Mucosa of descending colon (tissue), 3 donors: ENCODE results near the gene COA3. TPM values are rescaled to one million over a fixed set of nuclear protein-coding genes. Genes with fewer than 3 reads are reported as not detected.

Experiments used
- ATAC-seq: fragments of 200-7000 bp; cut with Tn5 transposase; one replicate; pipeline ENCODE4 v1.9.1; 2020; ENCODE audit warnings: mild to moderate bottlenecking, moderate library complexity
- DNase-seq, 3 donors: peaks; one replicate each; pipeline ENCODE4 v3.0.0-alpha.2; 2020
- H3K36me3 ChIP-seq: fragments of 200-600 bp; one replicate; pipeline ENCODE4 v1.8.0; 2021; ENCODE audit warnings: low read depth, mild to moderate bottlenecking
- H3K4me1 ChIP-seq: fragments of 200-600 bp; one replicate; pipeline ENCODE4 v1.8.0; 2021; ENCODE audit warnings: low read depth, mild to moderate bottlenecking
- H3K4me3 ChIP-seq: fragments of 200-600 bp; one replicate; pipeline ENCODE4 v1.8.0; 2021; ENCODE audit warnings: mild to moderate bottlenecking
- H3K9me3 ChIP-seq: fragments of 200-600 bp; one replicate; pipeline ENCODE4 v1.8.0; 2021; ENCODE audit warnings: mild to moderate bottlenecking
- CTCF ChIP-seq: fragments of 200-600 bp; IDR thresholded peaks from one replicate; pipeline ENCODE4 v1.8.0; 2022; ENCODE audit warnings: antibody characterized with exemption, mild to moderate bottlenecking
- intact Hi-C, 2 donors: fragments of 100-400 bp; cut with DNase I in 1 of 2; cut with micrococcal nuclease in 1 of 2; formaldehyde crosslinking; loops; one replicate each; pipeline versions ENCODE4 v1.11.0 to v1.11.1; 2022; cut with DNase I, micrococcal nuclease
- total RNA-seq, 3 donors: library from RNA; stranded (reverse); fragmentation: NEBNext Ultra II Directional in 2 of 3; extraction: Animal tissue kit (Norgen Biotek cat#: 25700) in 2 of 3; gene quantifications; one replicate each; pipeline versions ENCODE4 v1.2.1 to v1.2.4, GENCODE V29; 2021 to 2023
- donor health status: DM: no; HTN: no; CAD: no; lungs with moderate emphysema.
- donor health status: DM: no; HTN: no; CAD: no.
- donor health status: DM: no; HTN: yes; CAD: no.

COA3 gene
- total RNA-seq, 3 donors from 2014 or later: 92.7 to 151 (median 148) TPM

- no peak overlapping the region for H3K4me3 ChIP-seq
- ATAC-seq (no peak), DNase-seq (no peak)
- intact Hi-C loops: loop anchor here (5.0 kb wide), 1 partner anchor 92 kb away; no protein-coding TSS in a partner anchor
- H3K36me3 ChIP-seq: peaks cover 6% of the 10 kb centered on the region
- TF ChIP-seq CTCF: no peak
- no peaks in the 10 kb centered on the region for H3K9me3 ChIP-seq
- H3K4me1 ChIP-seq: no peaks in the 10 kb centered on the region
These were observed 46.5 kb upstream of the COA3 start for GRCh38 chr17:42844761-42845555.

- H3K9me3 ChIP-seq: no peaks in the 10 kb centered on the region
- H3K4me3 ChIP-seq: no peak within 1 kb of the TSS
- no peak for TF ChIP-seq CTCF
- DNase-seq (no peak), ATAC-seq (no peak)
- intact Hi-C loops: loop anchor here (5.0 kb wide), 1 partner anchor 93 kb away; no protein-coding TSS in a partner anchor
- H3K4me1 ChIP-seq: no peaks in the 10 kb centered on the region
- H3K36me3 ChIP-seq: peaks cover 7% of the 10 kb centered on the region
These were observed 45.8 kb upstream of the COA3 start, which contains the start of gene AOC2 for GRCh38 chr17:42844271-42844670. AOC2 (plus strand) TSS chr17:42844580; CDS start chr17:42844627, 47 bp downstream.

- H3K9me3 ChIP-seq: no peaks in the 10 kb centered on the region
- H3K4me3 ChIP-seq: no peak overlapping the region
- no peaks in the 10 kb centered on the region for H3K4me1 ChIP-seq
- peak; percentile 62 for TF ChIP-seq CTCF
- ATAC-seq (peak; percentile 85), DNase-seq (peak in 1 of 3 donors; percentile 48)
- intact Hi-C loops: loop anchor here (5.0 kb wide), 1 partner anchor 94 kb away; no protein-coding TSS in a partner anchor
- peaks cover 7% of the 10 kb centered on the region for H3K36me3 ChIP-seq
These were observed 44.9 kb upstream of the COA3 start for GRCh38 chr17:42843358-42843934.

GRCh38 chr17:42841975-42842685, 43.6 kb upstream of the COA3 start:
- Histone ChIP-seq H3K4me3 (no peak overlapping the region), H3K36me3 (peaks cover 7% of the 10 kb centered on the region), H3K4me1 (no peaks in the 10 kb centered on the region), H3K9me3 (no peaks in the 10 kb centered on the region)
- TF ChIP-seq CTCF: no peak
- ATAC-seq: no peak
- no peak for DNase-seq
- intact Hi-C loops: loop anchor here (5.0 kb wide), 1 partner anchor 95 kb away; no protein-coding TSS in a partner anchor

GRCh38 chr17:42835732-42836131, 37.2 kb upstream of the COA3 start:
- Histone ChIP-seq H3K9me3 (no peaks in the 10 kb centered on the region), H3K4me1 (peaks cover 13% of the 10 kb centered on the region), H3K4me3 (no peak overlapping the region), H3K36me3 (peaks cover 7% of the 10 kb centered on the region)
- ATAC-seq (no peak), DNase-seq (no peak)
- intact Hi-C loops: no loop called here
- no peak for TF ChIP-seq CTCF
